ENCODE results near the gene BTBD7.

DNA sequence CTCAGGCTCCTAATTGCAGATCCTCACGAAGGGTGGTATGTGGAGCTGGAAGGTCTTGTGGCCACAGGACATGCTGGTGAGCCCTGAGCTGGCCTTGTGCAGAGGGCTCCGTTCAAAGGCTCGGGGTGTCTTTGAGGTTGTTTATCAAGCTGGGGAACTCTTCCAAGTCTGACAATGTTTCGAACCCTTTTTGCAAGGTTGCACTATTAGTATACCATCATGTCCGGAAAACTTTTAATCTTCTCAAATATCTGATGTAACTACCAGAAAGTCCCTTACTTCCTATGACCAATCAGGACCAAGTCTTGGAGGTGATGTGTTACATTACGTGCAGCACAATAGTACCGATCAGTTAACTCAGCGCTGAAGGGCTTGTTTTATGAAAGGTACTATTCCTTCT, 104.3 kb downstream of the BTBD7 start:
- TF ChIP-seq POLR2A (IDR thresholded peaks at IDR 0.05; ENCODE audit: low read length) = no peak
- no peak for TF ChIP-seq GATA1 (IDR thresholded peaks at IDR 0.05; ENCODE audit: low read depth, low read length)

Measured in erythroblast (primary cell).